GM19324 (cell line): ENCODE measurements around the gene LSG1.
"Not testable (repeated sequence)": the region's sequence is repeated elsewhere in the genome, so short reads cannot be mapped to it uniquely, and the experiment has no call there.

ENCODE experiments used
- ATAC-seq: cut with Tn5 transposase; IDR thresholded peaks from one replicate; pipeline ENCODE4 v1.9.1; 2021; ENCODE audit warnings: mild to moderate bottlenecking, moderate library complexity; ENCODE audit not compliant: unreplicated experiment, low FRiP score

Gene LSG1

GRCh38 chr3:194658477-194659242 is 13.3 kb downstream of the LSG1 start:
- no peak for ATAC-seq

GRCh38 chr3:194657439-194657838 is 14.6 kb downstream of the LSG1 start:
- ATAC-seq: no peak

- no peak for ATAC-seq
Measured at GRCh38 chr3:194654443-194654842, 17.5 kb downstream of the LSG1 start.

GRCh38 chr3:194647747-194648146 is 24.2 kb downstream of the LSG1 start:
- ATAC-seq: no peak

- no peak for ATAC-seq
Measured at GRCh38 chr3:194642769-194643168, 29.2 kb downstream of the LSG1 start.

- ATAC-seq: no peak
Measured at GRCh38 chr3:194640829-194641228, 31.2 kb downstream of the LSG1 start.

GRCh38 chr3:194638991-194639605 is 32.9 kb downstream of the LSG1 start:
- ATAC-seq: no peak

- ATAC-seq: no peak
Measured at GRCh38 chr3:194637541-194638400, 34.2 kb downstream of the LSG1 start.

- ATAC-seq: no peak
Measured at GRCh38 chr3:194637066-194637465, 34.9 kb downstream of the LSG1 start.

- ATAC-seq: peak; percentile 92
Measured at GRCh38 chr3:194633349-194634004, 38.5 kb downstream of the LSG1 start, which contains the start of gene TMEM44. Gene TMEM44, minus strand, starts transcription at chr3:194633419. Its CDS starts 204 bp downstream, at chr3:194633215.

GRCh38 chr3:194632809-194633348 is 39.1 kb downstream of the LSG1 start:
- peak; percentile 57 for ATAC-seq

GRCh38 chr3:194632226-194632808 is 39.7 kb downstream of the LSG1 start:
- ATAC-seq: no peak

GRCh38 chr3:194631696-194632095 is 40.3 kb downstream of the LSG1 start:
- ATAC-seq: no peak

- not testable (repeated sequence) for ATAC-seq
Measured at GRCh38 chr3:194630681-194631080, 41.3 kb downstream of the LSG1 start.

GRCh38 chr3:194624956-194625355 is 47.0 kb downstream of the LSG1 start:
- ATAC-seq: no peak

GRCh38 chr3:194623449-194624290 is 48.3 kb downstream of the LSG1 start:
- no peak for ATAC-seq

- no peak for ATAC-seq
Measured at GRCh38 chr3:194622621-194623340, 49.2 kb downstream of the LSG1 start.

- no peak for ATAC-seq
Measured at GRCh38 chr3:194621947-194622346, 50.0 kb downstream of the LSG1 start.
